Activated T-helper 1 cell treated with Interleukin-2 at 50 U/mL for 16 hours (primary cell): ENCODE data around the gene AATF.

Experiments used
- DNase-seq: peaks from one replicate; pipeline ENCODE4 v3.0.0-alpha.2; 2020; ENCODE audit warnings: low read depth

The AATF gene

GRCh38 chr17:36979565-36979941, 30.8 kb downstream of the AATF start:
- DNase-seq = no peak

GRCh38 chr17:36980280-36980761, 31.6 kb downstream of the AATF start:
- no peak for DNase-seq

GRCh38 chr17:36983618-36984017, 34.9 kb downstream of the AATF start:
- DNase-seq = no peak

- DNase-seq = no peak
Measured at GRCh38 chr17:36989173-36989572, 40.4 kb downstream of the AATF start.

GRCh38 chr17:36992701-36993100, 43.9 kb downstream of the AATF start:
- DNase-seq = no peak

GRCh38 chr17:36993227-36993626, 44.5 kb downstream of the AATF start:
- no peak for DNase-seq

- DNase-seq = no peak
Measured at GRCh38 chr17:36994438-36994837, 45.7 kb downstream of the AATF start.

GRCh38 chr17:36999471-36999870, 50.7 kb downstream of the AATF start:
- no peak for DNase-seq

- no peak for DNase-seq
Measured at GRCh38 chr17:37016780-37017179, 68.0 kb downstream of the AATF start.

GRCh38 chr17:37017404-37017803, 68.7 kb downstream of the AATF start:
- DNase-seq = no peak

- no peak for DNase-seq
Measured at GRCh38 chr17:37019117-37019740, 70.5 kb downstream of the AATF start.

- DNase-seq = no peak
Measured at GRCh38 chr17:37019741-37020129, 71.0 kb downstream of the AATF start.

- no peak for DNase-seq
Measured at GRCh38 chr17:37024181-37024637, 75.5 kb downstream of the AATF start.

- DNase-seq = no peak
Measured at GRCh38 chr17:37025238-37025637, 76.5 kb downstream of the AATF start.

- no peak for DNase-seq
Measured at GRCh38 chr17:37025847-37026530, 77.2 kb downstream of the AATF start.

- no peak for DNase-seq
Measured at GRCh38 chr17:37026531-37026869, 77.7 kb downstream of the AATF start.

GRCh38 chr17:37028040-37028439, 79.3 kb downstream of the AATF start:
- DNase-seq = no peak

GRCh38 chr17:37031493-37032083, 82.8 kb downstream of the AATF start:
- DNase-seq = no peak

GRCh38 chr17:37037590-37038155, 88.9 kb downstream of the AATF start:
- no peak for DNase-seq

GRCh38 chr17:37039269-37039668, 90.5 kb downstream of the AATF start:
- no peak for DNase-seq

- no peak for DNase-seq
Measured at GRCh38 chr17:37041932-37042331, 93.2 kb downstream of the AATF start.

GRCh38 chr17:37043201-37043600, 94.4 kb downstream of the AATF start:
- DNase-seq = no peak

- DNase-seq = no peak
Measured at GRCh38 chr17:37045351-37045922, 96.7 kb downstream of the AATF start.
